Stimulated activated memory B cell treated with anti-CD40 and anti-IgM and Interleukin-4, amounts not matched to agents 10 μg/mL and 1 μg/mL and 100 μg/mL, for 72 hours (primary cell): ENCODE data around the gene SPATA32.

Experiments used
- ATAC-seq: fragments of 150-1000 bp; cut with Tn5 transposase; 2 replicates; pipeline ENCODE4 v1.10.0; 2021
- H3K27ac Mint-ChIP-seq: one replicate; pipeline ENCODE4 v1.8.0; 2022; ENCODE audit warnings: mild to moderate bottlenecking, mixed read lengths
- H3K27me3 Mint-ChIP-seq: one replicate; pipeline ENCODE4 v1.8.0; 2022; ENCODE audit warnings: mixed read lengths
- H3K36me3 Mint-ChIP-seq: one replicate; pipeline ENCODE4 v1.8.0; 2022; ENCODE audit warnings: mixed read lengths
- H3K4me1 Mint-ChIP-seq: one replicate; pipeline ENCODE4 v1.8.0; 2022; ENCODE audit warnings: mixed read lengths
- H3K4me3 Mint-ChIP-seq: one replicate; pipeline ENCODE4 v1.8.0; 2022; ENCODE audit warnings: mild to moderate bottlenecking, moderate library complexity, mixed read lengths
- H3K9me3 Mint-ChIP-seq: one replicate; pipeline ENCODE4 v1.8.0; 2022; ENCODE audit warnings: mixed read lengths

The SPATA32 gene

GRCh38 chr17:45226576-45226975, 35.3 kb downstream of the SPATA32 start:
- Mint-ChIP-seq H3K4me3 (peak overlapping the region; percentile 85), H3K27ac (peak overlapping the region; percentile 97), H3K9me3 (no peaks in the 10 kb centered on the region), H3K36me3 (peaks cover 7% of the 10 kb centered on the region), H3K4me1 (peaks cover 83% of the 10 kb centered on the region), H3K27me3 (no peaks in the 10 kb centered on the region)
- no peak for ATAC-seq

GRCh38 chr17:45225964-45226530, 35.8 kb downstream of the SPATA32 start:
- ATAC-seq = peak; percentile 74
- Mint-ChIP-seq H3K4me1 (peaks cover 79% of the 10 kb centered on the region), H3K4me3 (peak overlapping the region; percentile 85), H3K27me3 (no peaks in the 10 kb centered on the region), H3K9me3 (no peaks in the 10 kb centered on the region), H3K36me3 (peaks cover 9% of the 10 kb centered on the region), H3K27ac (peak overlapping the region; percentile 97)

DNA sequence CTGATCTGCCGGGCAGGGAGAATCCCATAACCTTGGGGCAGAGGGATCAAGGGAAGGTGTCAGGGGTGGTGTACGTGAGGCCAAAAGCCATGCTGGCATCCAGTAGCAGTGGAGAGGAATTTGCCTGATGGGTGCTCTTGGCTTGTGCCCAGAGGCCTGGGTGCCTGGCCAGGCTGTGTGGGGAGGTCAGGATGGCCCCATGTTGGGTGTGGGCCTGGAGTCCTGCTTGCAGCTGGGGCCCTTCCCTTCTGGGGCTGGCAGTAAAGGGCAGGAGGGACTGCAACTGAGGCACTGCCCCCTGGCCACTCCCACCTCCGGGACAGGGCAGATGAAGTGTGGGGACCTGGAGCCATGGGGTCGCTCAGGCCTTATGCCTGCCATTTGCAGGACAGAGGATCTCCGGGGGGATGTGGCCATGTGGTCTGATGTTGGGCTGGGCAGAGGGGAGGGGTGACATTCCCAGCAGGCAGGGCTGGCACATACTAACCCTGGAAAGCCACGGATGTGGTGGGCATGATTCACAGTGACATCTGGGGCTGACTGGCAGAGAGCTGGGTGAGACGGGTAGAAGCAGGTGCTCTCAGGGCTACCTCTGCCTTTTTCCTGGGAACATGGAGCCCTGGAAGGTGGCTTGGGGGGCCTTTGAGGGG, 36.7 kb downstream of the SPATA32 start:
- H3K4me1 Mint-ChIP-seq = peaks cover 79% of the 10 kb centered on the region
- peak overlapping the region; percentile 97 for H3K27ac Mint-ChIP-seq
- H3K27me3 Mint-ChIP-seq = no peaks in the 10 kb centered on the region
- no peak for ATAC-seq
- no peaks in the 10 kb centered on the region for H3K9me3 Mint-ChIP-seq
- peak overlapping the region; percentile 85 for H3K4me3 Mint-ChIP-seq
- H3K36me3 Mint-ChIP-seq = peaks cover 17% of the 10 kb centered on the region

DNA sequence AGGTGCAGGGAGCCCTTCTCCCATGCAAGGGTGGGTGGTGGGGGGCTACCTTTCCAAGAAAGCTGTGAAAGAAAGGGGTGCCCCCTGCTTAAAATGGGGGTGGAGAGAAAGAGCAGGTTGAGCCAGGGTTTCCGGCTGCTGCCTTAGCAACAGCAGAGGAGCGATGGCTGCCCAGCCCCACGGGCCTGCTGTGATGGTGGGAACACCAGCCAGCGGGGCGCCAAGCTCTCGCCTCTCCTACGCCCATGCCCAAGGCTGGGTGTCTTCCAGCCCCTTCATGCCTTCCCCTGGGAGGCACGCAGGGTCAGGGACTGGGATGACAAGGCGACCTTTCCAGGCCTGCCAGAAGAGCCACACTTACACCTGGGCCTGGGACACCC, 37.2 kb downstream of the SPATA32 start:
- ATAC-seq = no peak
- no peaks in the 10 kb centered on the region for H3K27me3 Mint-ChIP-seq
- peaks cover 79% of the 10 kb centered on the region for H3K4me1 Mint-ChIP-seq
- peaks cover 23% of the 10 kb centered on the region for H3K36me3 Mint-ChIP-seq
- H3K9me3 Mint-ChIP-seq = no peaks in the 10 kb centered on the region
- peak overlapping the region; percentile 85 for H3K4me3 Mint-ChIP-seq
- H3K27ac Mint-ChIP-seq = peak overlapping the region; percentile 97

DNA sequence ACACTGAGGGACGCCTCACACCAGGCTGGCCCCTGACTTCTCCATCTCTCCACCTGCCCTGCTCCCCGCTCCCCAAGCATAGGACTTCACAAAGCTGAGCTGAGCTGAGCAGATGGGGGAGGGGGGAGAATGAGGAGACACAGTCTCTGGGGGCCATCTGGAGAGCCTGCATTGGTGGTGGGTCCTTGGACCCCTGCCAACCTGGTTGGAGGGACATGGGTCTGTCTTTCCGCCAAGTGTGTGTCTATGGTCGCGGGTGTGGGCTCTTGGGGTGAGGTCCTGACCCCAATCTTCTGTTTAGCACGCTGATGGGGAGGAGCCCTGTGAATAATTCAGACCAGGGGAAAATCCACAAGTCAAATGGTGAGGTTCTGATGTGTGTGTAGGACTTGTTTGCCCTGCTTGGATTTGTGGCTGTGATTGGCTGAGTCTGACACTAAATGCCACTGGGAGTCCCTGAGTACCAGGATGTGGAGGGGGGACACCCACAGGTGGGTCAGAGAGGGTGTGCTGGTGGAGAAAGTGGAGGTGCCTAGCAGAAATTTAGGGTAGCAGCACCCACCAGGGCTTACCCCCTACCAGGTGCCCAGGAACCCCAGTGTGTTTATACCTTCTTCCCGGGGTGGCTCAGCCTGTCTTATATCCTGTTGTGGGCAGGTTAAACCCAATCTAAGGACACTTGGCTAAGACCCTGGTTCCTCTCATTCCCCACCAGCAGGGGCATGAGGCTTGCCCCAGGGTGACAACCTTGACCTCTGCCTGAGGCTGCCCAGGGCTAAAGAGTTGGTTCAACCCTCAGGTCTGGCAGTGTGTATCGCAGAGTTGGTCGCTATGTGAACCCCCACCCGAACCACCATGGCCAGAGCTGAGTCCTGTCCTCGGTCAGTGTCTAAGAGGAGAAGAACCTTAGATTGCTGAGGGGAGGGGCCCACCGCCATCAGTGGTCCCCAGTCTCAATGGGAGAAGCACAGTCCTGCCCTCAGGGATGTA, 38.1 kb downstream of the SPATA32 start:
- peaks cover 79% of the 10 kb centered on the region for H3K4me1 Mint-ChIP-seq
- H3K9me3 Mint-ChIP-seq = no peaks in the 10 kb centered on the region
- ATAC-seq = peak; percentile 36
- no peaks in the 10 kb centered on the region for H3K27me3 Mint-ChIP-seq
- H3K36me3 Mint-ChIP-seq = peaks cover 31% of the 10 kb centered on the region
- H3K4me3 Mint-ChIP-seq = peak overlapping the region; percentile 85
- peak overlapping the region; percentile 97 for H3K27ac Mint-ChIP-seq

DNA sequence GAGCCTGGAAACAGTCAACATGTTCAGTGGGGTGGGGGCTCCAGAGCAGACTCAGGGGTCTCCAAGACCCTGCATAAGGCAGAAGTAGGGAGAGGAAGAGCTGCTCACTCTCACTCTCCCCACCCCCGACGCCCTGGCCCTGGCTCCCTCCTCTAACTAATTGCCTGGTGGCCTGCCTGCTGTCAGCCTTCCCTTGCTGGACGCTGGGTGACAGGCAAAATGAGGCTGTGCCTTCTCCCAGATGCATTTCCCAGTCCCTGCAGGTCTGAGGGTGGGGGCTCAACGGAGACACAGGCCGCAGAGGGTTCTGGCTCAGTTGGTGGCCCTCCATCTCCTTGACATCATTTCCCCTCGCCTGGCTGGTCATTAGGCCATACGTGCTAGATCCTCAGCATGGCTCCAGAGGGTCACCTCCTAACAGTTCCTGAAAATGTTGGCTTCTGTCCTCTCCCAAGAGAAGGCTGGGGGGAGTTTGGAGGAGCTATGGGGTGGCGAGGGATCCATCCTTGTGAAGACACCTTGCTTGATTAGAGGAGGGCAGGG, 38.8 kb downstream of the SPATA32 start:
- H3K4me3 Mint-ChIP-seq = peak overlapping the region; percentile 85
- H3K36me3 Mint-ChIP-seq = peaks cover 34% of the 10 kb centered on the region
- no peak for ATAC-seq
- H3K27me3 Mint-ChIP-seq = no peaks in the 10 kb centered on the region
- peaks cover 75% of the 10 kb centered on the region for H3K4me1 Mint-ChIP-seq
- peak overlapping the region; percentile 97 for H3K27ac Mint-ChIP-seq
- H3K9me3 Mint-ChIP-seq = no peaks in the 10 kb centered on the region

DNA sequence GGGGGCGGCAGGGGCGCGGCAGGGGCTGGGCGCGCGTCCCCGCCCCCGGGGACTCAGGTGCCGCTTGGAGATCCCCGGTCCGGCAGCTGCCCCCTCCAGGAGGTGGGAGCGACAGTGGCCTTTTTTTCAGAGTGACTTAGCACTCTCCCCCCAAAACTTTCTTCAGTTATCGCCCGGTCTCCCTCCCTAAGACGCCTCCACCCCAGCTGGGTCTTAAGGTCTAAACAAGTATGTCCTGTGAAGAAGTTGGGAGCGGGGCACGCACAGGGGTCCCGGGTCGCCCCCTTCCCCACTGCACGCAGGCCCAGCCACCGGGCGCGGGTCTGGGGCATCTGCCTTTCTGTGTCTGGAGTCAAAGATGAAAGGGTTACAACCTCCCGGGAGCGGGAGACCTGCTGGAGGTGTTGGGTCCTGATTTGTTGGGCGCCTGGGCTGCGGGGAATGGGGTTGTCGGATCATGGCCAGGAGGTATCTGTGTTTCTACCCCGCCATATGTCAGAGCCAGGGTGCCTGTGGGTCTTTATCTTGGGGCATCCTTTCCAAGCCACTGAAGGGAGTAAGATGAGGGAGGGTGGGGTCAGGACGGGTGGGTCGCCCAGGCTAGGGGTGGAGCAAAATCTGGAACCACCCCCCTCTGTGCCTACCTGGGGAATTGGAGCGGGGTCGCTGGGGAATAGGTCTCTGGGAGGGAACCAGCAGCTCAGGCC, 39.5 kb downstream of the SPATA32 start:
- Mint-ChIP-seq H3K36me3 (peaks cover 41% of the 10 kb centered on the region), H3K4me1 (peaks cover 72% of the 10 kb centered on the region), H3K27ac (peak overlapping the region; percentile 97), H3K9me3 (no peaks in the 10 kb centered on the region), H3K27me3 (no peaks in the 10 kb centered on the region), H3K4me3 (peak overlapping the region; percentile 85)
- peak; percentile 31 for ATAC-seq

DNA sequence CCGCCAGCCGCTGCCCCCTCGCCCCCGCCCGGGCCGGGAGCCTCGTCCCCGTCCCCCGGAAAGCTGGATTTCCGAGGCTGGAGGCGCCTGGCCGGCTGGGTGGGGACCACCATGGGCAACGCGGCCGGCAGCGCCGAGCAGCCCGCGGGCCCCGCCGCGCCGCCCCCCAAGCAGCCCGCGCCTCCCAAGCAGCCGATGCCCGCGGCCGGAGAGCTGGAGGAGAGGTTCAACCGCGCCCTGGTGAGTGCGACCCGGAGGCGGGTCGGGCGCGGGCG, 39.9 kb downstream of the SPATA32 start:
- Mint-ChIP-seq H3K9me3 (no peaks in the 10 kb centered on the region), H3K4me1 (peaks cover 70% of the 10 kb centered on the region), H3K27ac (peak overlapping the region; percentile 97), H3K27me3 (no peaks in the 10 kb centered on the region), H3K4me3 (peak overlapping the region; percentile 85), H3K36me3 (peaks cover 43% of the 10 kb centered on the region)
- ATAC-seq = no peak

GRCh38 chr17:45221081-45222013, 40.5 kb downstream of the SPATA32 start, which contains the start of gene FMNL1:
TSS of gene FMNL1 (plus strand) at chr17:45221885. CDS start at chr17:45222125, 240 bp downstream.
- Mint-ChIP-seq H3K36me3 (peaks cover 49% of the 10 kb centered on the region), H3K9me3 (no peaks in the 10 kb centered on the region), H3K27ac (peak within 1 kb of the TSS; percentile 97), H3K4me3 (peak within 1 kb of the TSS; percentile 85), H3K4me1 (peaks cover 64% of the 10 kb centered on the region), H3K27me3 (no peaks in the 10 kb centered on the region)
- ATAC-seq = peak; percentile 47

DNA sequence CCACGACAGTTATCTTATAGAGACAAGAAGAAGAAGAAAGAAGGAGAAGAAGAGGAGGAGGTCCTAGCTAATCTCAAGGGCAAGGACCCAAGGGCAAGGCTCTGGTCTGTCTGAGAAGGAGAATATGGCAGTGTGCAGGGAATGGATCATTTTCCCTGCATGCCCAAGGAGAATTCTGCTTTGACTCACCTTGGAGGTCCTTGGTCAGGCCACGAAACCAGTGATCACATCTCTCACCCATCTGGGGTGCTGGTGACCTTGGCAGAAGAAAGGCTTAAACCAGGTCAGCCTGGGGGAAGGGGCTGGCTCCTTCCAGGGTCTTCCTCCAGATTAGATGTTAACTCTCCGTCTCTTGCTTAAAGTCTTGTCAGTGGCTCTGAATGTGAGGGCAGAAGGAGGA, 41.8 kb downstream of the SPATA32 start:
- no peaks in the 10 kb centered on the region for H3K9me3 Mint-ChIP-seq
- peaks cover 51% of the 10 kb centered on the region for H3K4me1 Mint-ChIP-seq
- peak overlapping the region; percentile 81 for H3K4me3 Mint-ChIP-seq
- ATAC-seq = no peak
- H3K27ac Mint-ChIP-seq = peak overlapping the region; percentile 75
- H3K36me3 Mint-ChIP-seq = peaks cover 60% of the 10 kb centered on the region
- H3K27me3 Mint-ChIP-seq = no peaks in the 10 kb centered on the region

- Mint-ChIP-seq H3K4me1 (peaks cover 41% of the 10 kb centered on the region), H3K4me3 (peak overlapping the region; percentile 81), H3K27ac (peak overlapping the region; percentile 75), H3K9me3 (no peaks in the 10 kb centered on the region), H3K36me3 (peaks cover 65% of the 10 kb centered on the region), H3K27me3 (no peaks in the 10 kb centered on the region)
- no peak for ATAC-seq
Measured at GRCh38 chr17:45218895-45219661, 42.8 kb downstream of the SPATA32 start.
